K562 (cell line): ENCODE data around the gene CEBPB. TPM values are rescaled to one million over a fixed set of nuclear protein-coding genes. Genes with fewer than 3 reads are reported as not detected.

Experiments used
- ATF1 ChIP-seq, 2 experiments: fragments of 450-650 bp in 1 of 2; IDR thresholded peaks; 2 replicates each; pipeline ENCODE4 v1.6.1; 2016; ENCODE audit warnings: missing compliant biosample characterization in 1 of 2, missing genetic modification characterization in 1 of 2
- ATF7 ChIP-seq: fragments of 450-650 bp; IDR thresholded peaks from 2 replicates; pipeline ENCODE4 v1.7.1; 2014; ENCODE audit warnings: mild to moderate bottlenecking, moderate library complexity
- BHLHE40 ChIP-seq: IDR thresholded peaks from 2 replicates; pipeline ENCODE4 v1.6.1; 2011; ENCODE audit warnings: low read length, improper control_type of control experiment
- FOXK2 ChIP-seq, 2 experiments: fragments of 450-650 bp; IDR thresholded peaks in 1 of 2; conservative IDR thresholded peaks in 1 of 2; 2 replicates each; pipeline ENCODE4 v1.6.1; 2016; ENCODE audit warnings: low read depth in 2 of 2, mild to moderate bottlenecking in 1 of 2
- GATAD2B ChIP-seq: fragments of 450-650 bp; IDR thresholded peaks from 2 replicates; pipeline ENCODE4 v1.6.1; 2017; ENCODE audit warnings: mild to moderate bottlenecking, borderline replicate concordance
- MTA2 ChIP-seq: fragments of 450-650 bp; IDR thresholded peaks from 2 replicates; pipeline ENCODE4 v1.6.1; 2016; ENCODE audit warnings: low read depth
- PHF21A ChIP-seq: fragments of 450-650 bp; IDR thresholded peaks from 2 replicates; pipeline ENCODE4 v1.6.1; 2017; ENCODE audit warnings: low read depth, borderline replicate concordance
- POLR2H ChIP-seq: IDR thresholded peaks from 2 replicates; pipeline ENCODE4 v1.6.1; 2016; ENCODE audit warnings: missing genetic modification characterization, low read depth, mild to moderate bottlenecking, control low read depth, missing compliant biosample characterization, moderate library complexity
- RCOR1 ChIP-seq, 2 experiments: IDR thresholded peaks; 2 replicates each; pipeline ENCODE4 v1.6.1; 2012; ENCODE audit warnings: low read depth in 2 of 2, low read length in 2 of 2, borderline replicate concordance in 1 of 2, improper control_type of control experiment in 1 of 2
- SMC3 ChIP-seq: conservative IDR thresholded peaks from 2 replicates; pipeline ENCODE4 v1.6.1; 2011; ENCODE audit warnings: low read depth, low read length, improper control_type of control experiment; ENCODE audit not compliant: insufficient read depth
- ZKSCAN8 ChIP-seq: fragments of 200-800 bp; sonication (Bioruptor generic); IDR thresholded peaks from 2 replicates; pipeline ENCODE4 v1.6.1; 2016; ENCODE audit warnings: missing genetic modification characterization, missing compliant biosample characterization
- ZNF668 ChIP-seq: fragments of 250-450 bp; sonication (Bioruptor Pico); IDR thresholded peaks from 2 replicates; pipeline ENCODE4 v1.8.0; 2022; ENCODE audit warnings: mild to moderate bottlenecking, inconsistent platforms
- polyA plus RNA-seq, 8 experiments: library from polyadenylated mRNA; depleted of rRNA in 4 of 8; stranded (reverse) in 5 of 8; unstranded in 3 of 8; fragments of >200 nt; fragmentation: Nextera tagmentation in 2 of 8; fragmentation: Illumina TruSeq in 1 of 8; extraction: Ambion mirVana in 2 of 8; extraction: Trizol in 1 of 8; gene quantifications; 2 replicates each; pipeline versions ENCODE4 v1.2.1 to v1.2.3, GENCODE V29; 2011 to 2014; ENCODE audit warnings: inconsistent platforms in 1 of 8, missing spikeins in 1 of 8
- total RNA-seq, 7 experiments: library from RNA; depleted of rRNA in 6 of 7; stranded (reverse); fragments of >200 nt in 6 of 7; fragmentation: Illumina TruSeq in 2 of 7; extraction: Trizol in 2 of 7; gene quantifications; 2 replicates each; pipeline versions ENCODE4 v1.2.1 to v1.2.3, GENCODE V29; 2011 to 2021; ENCODE audit warnings: low replicate concordance in 1 of 7
- TF ChIP-seq, protein P1 (sequence below): fragments of 450-650 bp; IDR thresholded peaks from 2 replicates; pipeline ENCODE4 v1.6.1; 2017; ENCODE audit warnings: antibody characterized with exemption
- TF ChIP-seq, protein P2 (sequence below): sonication (generic); formaldehyde crosslinking; IDR thresholded peaks from 2 replicates; pipeline ENCODE4 v1.9.0; 2022; ENCODE audit warnings: mild to moderate bottlenecking, missing genetic modification reagents
- TF ChIP-seq, protein P3 (sequence below), 2 experiments: fragments of 450-650 bp in 1 of 2; sonication (generic) in 1 of 2; formaldehyde crosslinking in 1 of 2; IDR thresholded peaks; 2 replicates each; pipeline versions ENCODE4 v1.7.1 to v1.9.0; 2016 to 2022; ENCODE audit warnings: inconsistent platforms in 1 of 2, mild to moderate bottlenecking in 1 of 2, missing genetic modification reagents in 1 of 2

Gene CEBPB
- total and polyA plus RNA-seq, 9 of the 15 experiments (the other 6 are each of a cell fraction or from before 2014, with no cell fraction given), result 1.2 to 72.6 (median 7.8) TPM

DNA sequence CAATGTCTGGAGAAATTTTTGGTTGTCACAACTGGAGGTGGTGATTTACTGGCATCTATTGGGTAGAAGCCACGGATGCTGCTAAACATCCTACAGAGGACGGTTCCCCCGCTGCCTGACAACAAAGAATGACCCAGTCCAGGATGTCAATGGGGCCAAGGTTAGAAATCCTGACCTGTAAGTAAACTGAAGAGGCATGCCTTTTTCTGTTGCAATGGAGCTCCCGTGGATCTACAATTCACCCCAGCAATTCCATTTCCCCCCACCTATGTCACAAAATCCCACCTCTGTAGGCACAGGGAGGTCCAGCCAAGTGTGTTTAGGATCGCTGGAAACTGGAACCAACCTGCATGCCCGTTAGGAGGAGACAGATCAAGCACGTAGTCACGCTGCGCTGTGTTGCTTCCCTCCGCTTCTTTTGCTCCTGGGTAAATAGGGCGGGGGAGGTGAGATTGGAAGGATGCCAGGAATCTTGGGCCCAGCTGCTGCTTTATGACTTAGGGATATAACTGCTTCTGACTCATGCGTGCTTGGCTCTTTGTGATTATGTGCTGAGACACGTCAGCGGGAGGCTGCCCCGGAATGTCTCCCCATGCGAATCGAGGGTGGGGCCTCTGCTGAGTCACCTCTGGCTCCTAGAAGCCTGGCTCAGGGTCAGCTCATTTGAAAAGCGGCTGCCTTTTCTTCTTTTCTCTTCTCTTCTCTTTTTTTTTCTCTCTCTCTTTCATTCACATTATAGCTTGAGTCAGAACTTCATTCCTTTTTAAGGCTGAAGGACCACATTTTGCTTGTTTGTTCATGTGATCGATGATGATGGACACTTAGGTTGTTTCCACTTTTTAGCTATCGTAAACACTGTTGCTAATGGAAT is 24.7 kb upstream of the CEBPB start (continued):
- TF ChIP-seq GATAD2B (peak; percentile 12; the same call in 1 of the 2 replicates), PHF21A (no peak), MTA2 (peak; percentile 64), SMC3 (peak; percentile 14; the same call in 1 of the 2 replicates), POLR2H (tag) (no peak; the same call in 1 of the 2 replicates), ATF7 (peak; percentile 95), BHLHE40 (peak; percentile 91), FOXK2 (conservative IDR thresholded peaks at IDR 0.05 in 1 of 2, IDR thresholded peaks at IDR 0.05 in 1 of 2; ENCODE audit: low read depth in 2 of 2) (peak; percentile 96 to 97), ATF1 (CRISPR knock-in tag; IDR thresholded peaks at IDR 0.05) (no peak), ATF1 (tag; IDR thresholded peaks at IDR 0.05) (peak; percentile 95), ZNF668 (CRISPR knock-in tag) (no peak), ZKSCAN8 (CRISPR knock-in tag) (peak; percentile 41; the same call in 1 of the 2 replicates), RCOR1 (IDR thresholded peaks at IDR 0.05; ENCODE audit: borderline replicate concordance in 1 of 2, low read depth in 2 of 2, low read length in 2 of 2) (peak; percentile 86 to 94; a peak in 3 of 4 replicates)
- TF ChIP-seq, protein P1, sequence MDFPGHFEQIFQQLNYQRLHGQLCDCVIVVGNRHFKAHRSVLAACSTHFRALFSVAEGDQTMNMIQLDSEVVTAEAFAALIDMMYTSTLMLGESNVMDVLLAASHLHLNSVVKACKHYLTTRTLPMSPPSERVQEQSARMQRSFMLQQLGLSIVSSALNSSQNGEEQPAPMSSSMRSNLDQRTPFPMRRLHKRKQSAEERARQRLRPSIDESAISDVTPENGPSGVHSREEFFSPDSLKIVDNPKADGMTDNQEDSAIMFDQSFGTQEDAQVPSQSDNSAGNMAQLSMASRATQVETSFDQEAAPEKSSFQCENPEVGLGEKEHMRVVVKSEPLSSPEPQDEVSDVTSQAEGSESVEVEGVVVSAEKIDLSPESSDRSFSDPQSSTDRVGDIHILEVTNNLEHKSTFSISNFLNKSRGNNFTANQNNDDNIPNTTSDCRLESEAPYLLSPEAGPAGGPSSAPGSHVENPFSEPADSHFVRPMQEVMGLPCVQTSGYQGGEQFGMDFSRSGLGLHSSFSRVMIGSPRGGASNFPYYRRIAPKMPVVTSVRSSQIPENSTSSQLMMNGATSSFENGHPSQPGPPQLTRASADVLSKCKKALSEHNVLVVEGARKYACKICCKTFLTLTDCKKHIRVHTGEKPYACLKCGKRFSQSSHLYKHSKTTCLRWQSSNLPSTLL, result no peak
- TF ChIP-seq, protein P2, sequence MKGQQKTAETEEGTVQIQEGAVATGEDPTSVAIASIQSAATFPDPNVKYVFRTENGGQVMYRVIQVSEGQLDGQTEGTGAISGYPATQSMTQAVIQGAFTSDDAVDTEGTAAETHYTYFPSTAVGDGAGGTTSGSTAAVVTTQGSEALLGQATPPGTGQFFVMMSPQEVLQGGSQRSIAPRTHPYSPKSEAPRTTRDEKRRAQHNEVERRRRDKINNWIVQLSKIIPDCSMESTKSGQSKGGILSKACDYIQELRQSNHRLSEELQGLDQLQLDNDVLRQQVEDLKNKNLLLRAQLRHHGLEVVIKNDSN (CRISPR knock-in tag), result peak; percentile 61
- TF ChIP-seq, protein P3, sequence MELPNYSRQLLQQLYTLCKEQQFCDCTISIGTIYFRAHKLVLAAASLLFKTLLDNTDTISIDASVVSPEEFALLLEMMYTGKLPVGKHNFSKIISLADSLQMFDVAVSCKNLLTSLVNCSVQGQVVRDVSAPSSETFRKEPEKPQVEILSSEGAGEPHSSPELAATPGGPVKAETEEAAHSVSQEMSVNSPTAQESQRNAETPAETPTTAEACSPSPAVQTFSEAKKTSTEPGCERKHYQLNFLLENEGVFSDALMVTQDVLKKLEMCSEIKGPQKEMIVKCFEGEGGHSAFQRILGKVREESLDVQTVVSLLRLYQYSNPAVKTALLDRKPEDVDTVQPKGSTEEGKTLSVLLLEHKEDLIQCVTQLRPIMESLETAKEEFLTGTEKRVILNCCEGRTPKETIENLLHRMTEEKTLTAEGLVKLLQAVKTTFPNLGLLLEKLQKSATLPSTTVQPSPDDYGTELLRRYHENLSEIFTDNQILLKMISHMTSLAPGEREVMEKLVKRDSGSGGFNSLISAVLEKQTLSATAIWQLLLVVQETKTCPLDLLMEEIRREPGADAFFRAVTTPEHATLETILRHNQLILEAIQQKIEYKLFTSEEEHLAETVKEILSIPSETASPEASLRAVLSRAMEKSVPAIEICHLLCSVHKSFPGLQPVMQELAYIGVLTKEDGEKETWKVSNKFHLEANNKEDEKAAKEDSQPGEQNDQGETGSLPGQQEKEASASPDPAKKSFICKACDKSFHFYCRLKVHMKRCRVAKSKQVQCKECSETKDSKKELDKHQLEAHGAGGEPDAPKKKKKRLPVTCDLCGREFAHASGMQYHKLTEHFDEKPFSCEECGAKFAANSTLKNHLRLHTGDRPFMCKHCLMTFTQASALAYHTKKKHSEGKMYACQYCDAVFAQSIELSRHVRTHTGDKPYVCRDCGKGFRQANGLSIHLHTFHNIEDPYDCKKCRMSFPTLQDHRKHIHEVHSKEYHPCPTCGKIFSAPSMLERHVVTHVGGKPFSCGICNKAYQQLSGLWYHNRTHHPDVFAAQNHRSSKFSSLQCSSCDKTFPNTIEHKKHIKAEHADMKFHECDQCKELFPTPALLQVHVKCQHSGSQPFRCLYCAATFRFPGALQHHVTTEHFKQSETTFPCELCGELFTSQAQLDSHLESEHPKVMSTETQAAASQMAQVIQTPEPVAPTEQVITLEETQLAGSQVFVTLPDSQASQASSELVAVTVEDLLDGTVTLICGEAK (IDR thresholded peaks at IDR 0.05), result no peak; the same call in none of the 2 replicates
- TF ChIP-seq, protein P3 (CRISPR knock-in tag; IDR thresholded peaks at IDR 0.05), result no peak
